ENCODE results near the gene PPP1R27.

Gene PPP1R27

DNA sequence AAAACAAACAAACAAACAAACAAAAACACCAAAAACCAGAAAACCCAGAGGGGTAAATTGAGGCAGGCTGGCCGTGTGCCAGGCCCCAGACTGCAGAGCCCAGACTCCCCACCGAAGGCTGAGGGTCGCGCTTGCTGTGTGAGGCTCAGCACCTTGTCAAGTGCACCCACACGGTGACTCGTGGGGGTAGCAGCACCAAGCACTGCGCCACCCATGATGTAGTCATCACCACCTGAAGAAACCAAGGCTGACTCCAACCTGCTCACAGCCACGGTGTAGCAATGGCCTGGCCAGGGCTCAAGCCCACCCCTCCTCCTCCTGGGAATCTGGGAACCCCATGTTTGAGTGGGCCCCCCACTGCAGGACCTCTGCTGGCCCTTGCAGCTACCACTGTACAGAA is 13.7 kb downstream of the PPP1R27 start:
- DNase-seq (ENCODE audit: low read depth), result no peak

DNA sequence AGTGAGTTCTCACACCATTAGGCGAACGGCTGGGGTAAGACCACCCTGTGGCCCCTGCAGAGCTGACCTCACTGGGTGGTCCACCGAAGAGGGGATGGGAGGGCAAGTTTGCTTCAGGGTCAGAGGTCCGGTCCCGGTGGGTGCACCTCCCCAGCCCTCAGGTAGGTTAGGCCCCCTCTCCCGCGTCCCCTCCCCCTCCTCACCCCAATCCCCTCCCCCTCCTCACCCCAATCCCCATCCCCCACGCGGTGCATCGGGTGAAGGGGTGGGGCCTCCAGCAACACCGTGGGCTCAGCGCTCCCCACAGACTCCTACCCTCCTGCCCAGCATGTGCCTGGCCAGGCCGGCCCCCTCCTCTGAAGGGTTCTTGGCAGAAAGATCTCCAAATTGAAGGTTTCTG is 15.1 kb downstream of the PPP1R27 start:
- DNase-seq (ENCODE audit: low read depth), result no peak

DNA sequence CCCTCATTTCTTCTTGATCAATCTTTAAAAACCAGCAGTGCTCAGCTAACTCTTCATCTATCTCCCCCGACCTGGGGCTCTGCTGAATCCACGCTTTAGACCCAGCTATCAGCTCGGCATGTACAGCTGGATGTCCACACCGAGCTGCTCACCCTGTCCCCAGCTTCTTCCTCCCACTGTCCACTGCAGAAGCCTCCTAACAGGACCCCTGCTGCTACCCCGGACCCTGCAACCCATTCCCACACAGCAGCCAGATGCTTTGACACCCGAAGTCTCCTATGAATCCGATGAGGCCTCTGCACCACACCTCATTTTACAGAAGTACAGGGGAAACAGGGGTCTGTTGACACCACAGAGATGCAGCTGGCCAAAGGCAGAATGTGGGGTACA is 17.1 kb downstream of the PPP1R27 start:
- DNase-seq (ENCODE audit: low read depth), result no peak

DNA sequence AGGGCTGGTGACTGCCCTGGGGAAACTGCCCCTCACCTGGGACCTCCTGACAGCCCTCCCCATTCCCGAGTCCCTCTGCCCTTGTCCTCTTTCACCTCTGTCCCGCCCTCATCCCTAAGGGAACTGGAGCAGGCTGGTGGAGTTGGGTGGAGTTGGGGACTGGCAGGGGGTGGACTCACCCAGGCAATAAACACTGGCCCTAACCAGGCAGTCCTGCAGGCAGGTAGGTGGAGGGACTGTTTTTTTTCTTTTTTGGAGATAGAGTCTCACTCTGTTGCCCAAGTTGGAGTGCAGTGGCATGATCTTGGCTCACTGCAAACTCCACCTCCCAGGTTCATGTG is 19.2 kb downstream of the PPP1R27 start:
- no peak for DNase-seq (ENCODE audit: low read depth)

- no peak for DNase-seq (ENCODE audit: low read depth)
Observed at GRCh38 chr17:81814748-81815645, 19.9 kb downstream of the PPP1R27 start.

GRCh38 chr17:81813861-81814683 is 20.8 kb downstream of the PPP1R27 start:
- DNase-seq (ENCODE audit: low read depth), result no peak

- DNase-seq (ENCODE audit: low read depth), result no peak
Observed at GRCh38 chr17:81813371-81813684, 21.5 kb downstream of the PPP1R27 start.

GRCh38 chr17:81812571-81813370 is 22.1 kb downstream of the PPP1R27 start:
- DNase-seq (ENCODE audit: low read depth), result no peak

- no peak for DNase-seq (ENCODE audit: low read depth)
Observed at GRCh38 chr17:81811705-81812570, 22.9 kb downstream of the PPP1R27 start.

DNA sequence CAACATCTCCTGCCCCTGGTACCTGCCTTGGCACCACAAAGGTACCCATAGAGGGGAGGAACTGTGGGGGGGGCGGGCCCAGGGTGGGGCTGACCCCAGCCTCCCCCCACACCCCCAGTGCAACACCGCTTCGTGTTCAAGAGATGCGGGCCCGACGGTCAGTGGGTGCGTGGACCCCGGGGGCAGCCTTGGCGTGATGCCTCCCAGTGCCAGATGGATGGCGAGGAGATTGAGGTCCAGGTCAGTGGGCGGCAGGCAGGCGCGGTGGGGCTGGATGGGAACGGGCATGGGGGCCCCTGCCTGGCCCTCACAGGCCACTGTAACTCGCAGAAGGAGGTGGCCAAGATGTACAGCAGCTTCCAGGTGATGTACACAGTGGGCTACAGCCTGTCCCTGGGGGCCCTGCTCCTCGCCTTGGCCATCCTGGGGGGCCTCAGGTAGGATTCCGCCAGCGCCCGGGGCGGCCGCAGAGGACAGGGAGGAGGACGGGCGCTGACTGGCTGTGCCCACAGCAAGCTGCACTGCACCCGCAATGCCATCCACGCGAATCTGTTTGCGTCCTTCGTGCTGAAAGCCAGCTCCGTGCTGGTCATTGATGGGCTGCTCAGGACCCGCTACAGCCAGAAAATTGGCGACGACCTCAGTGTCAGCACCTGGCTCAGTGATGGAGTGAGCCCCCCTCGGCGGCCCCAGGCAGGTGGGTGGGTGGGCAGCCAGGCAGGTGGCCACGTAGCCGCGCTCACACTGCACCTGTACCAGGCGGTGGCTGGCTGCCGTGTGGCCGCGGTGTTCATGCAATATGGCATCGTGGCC is 23.8 kb downstream of the PPP1R27 start:
- DNase-seq (ENCODE audit: low read depth), result no peak

GRCh38 chr17:81810476-81810875 is 24.4 kb downstream of the PPP1R27 start:
- DNase-seq (ENCODE audit: low read depth), result no peak

DNA sequence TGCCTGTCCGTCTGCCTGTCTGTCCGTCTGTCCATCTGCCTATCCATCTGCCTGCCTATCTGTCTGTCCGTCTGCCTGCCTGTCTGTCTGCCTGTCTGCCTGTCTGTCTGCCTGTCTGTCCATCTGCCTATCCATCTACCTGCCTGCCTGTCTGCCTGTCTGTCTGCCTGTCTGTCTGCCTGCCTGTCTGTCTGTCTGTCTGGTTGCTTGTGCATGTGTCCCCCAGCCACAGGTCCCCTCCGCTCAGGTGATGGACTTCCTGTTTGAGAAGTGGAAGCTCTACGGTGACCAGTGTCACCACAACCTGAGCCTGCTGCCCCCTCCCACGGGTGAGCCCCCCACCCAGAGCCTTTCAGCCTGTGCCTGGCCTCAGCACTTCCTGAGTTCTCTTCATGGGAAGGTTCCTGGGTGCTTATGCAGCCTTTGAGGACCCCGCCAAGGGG is 25.3 kb downstream of the PPP1R27 start:
- DNase-seq (ENCODE audit: low read depth), result no peak

- no peak for DNase-seq (ENCODE audit: low read depth)
Observed at GRCh38 chr17:81808778-81809555, 25.9 kb downstream of the PPP1R27 start.

DNA sequence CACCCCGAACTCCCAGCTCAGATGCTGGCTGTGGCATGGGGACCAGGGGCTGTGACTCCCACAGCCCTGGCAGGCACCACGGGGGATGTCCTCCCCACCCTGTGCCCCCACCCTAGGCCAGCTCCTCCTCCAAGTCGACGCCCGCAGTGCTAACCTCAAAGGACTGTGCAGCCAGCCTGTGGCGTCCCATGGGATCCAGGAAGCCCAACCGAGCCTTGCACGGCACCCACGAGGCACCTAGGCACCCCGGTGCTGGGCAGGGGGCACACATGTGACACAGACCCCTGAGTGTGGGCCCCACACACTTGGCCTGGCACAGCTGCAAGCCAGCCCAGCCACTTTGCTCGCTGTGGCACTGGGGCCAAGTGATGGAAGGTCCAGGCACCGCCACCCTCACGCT is 27.0 kb downstream of the PPP1R27 start:
- no peak for DNase-seq (ENCODE audit: low read depth)

DNA sequence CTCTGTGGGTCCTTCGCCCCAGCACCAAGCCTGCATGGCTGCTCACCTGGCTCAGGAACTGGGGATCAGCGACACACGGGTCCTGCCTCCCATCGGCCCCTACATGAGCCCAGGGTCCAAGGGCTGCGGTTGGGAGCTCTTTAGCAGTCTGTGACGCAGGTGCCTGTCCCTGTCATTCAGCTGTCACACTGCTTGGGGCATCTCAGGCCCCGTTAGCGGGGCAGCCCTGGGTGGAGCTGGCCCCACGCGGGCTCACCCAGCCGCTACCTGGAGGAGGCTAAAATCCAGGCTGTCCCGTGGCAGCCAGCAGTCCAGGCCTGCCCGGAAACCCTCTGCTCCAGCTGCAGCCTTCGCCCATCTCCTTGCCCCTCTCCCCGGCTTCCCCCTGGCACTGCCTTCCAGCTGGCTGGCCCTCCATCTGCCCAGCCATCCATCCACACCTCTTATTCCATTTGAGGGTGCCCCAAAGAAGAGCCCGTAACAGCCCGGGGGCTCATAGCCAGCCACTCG is 27.6 kb downstream of the PPP1R27 start:
- DNase-seq (ENCODE audit: low read depth), result no peak

GRCh38 chr17:81806461-81807209 is 28.2 kb downstream of the PPP1R27 start:
- no peak for DNase-seq (ENCODE audit: low read depth)

DNA sequence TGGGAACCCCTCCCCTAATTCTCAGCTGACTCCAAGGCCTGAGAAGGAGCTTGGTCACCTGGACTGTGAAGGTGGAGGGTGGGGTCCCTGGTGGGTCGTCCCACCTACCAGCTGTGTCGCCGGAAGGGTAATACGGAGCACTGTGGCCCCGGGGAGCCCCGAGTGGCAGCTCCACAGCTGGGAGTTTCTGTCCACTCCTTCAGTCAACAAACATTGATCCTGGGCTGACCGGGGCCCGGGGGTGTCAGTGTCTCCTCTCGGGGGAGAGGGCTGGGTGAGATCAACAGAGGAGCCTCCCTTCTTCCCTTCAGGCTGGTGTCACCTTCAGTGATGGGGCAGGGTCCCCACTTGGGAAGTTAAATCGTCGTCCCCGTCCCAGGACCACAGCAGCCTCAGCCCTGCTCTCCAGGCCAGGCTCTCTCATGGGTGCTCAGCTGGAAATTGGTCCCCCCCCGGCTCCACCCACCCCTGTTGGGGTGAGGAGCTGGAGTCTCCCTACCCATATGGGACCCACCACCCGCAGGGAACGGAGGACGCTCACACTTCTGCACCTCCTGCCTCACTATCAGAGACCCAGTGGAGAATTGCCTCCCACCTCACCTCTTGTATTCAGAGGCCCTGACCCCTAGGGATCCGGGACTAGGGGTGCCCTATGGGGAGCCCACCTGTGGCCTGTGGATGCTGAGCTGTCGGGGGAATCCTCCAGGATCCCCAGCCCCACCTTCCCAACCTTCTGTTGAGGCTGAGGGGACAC is 29.0 kb downstream of the PPP1R27 start:
- no peak for DNase-seq (ENCODE audit: low read depth)
